ENCODE data around the gene PARD3B. TPM values are rescaled to one million over a fixed set of nuclear protein-coding genes. Genes with fewer than 3 reads are reported as not detected.

PARD3B gene
- polyA plus RNA-seq, 3 donors: not detected

GRCh38 chr2:205612636-205613035 is 1067.4 kb downstream of the PARD3B start:
- intact Hi-C loops (cut with micrococcal nuclease): no loop called here
- peaks cover 9 to 28% (median 17%) of the 10 kb centered on the region in 3 donors for H3K27me3 Mint-ChIP-seq (ENCODE audit: low read depth in 3 of 3)

GRCh38 chr2:205613970-205614559 is 1068.8 kb downstream of the PARD3B start:
- no peak overlapping the region for H3K9ac ChIP-seq (ENCODE audit: insufficient read depth, low read length, poor library complexity, severe bottlenecking)
- H3K9me3 ChIP-seq (replicated peaks in 1 of 2; ENCODE audit: control insufficient read depth in 1 of 2, insufficient read depth in 1 of 2, low read length in 2 of 2): no peaks in the 10 kb centered on the region
- no peaks in the 10 kb centered on the region for H3K36me3 ChIP-seq (replicated peaks in 1 of 2; ENCODE audit: control insufficient read depth in 1 of 2, insufficient read depth in 2 of 2, low read length in 2 of 2)
- no peak overlapping the region for H3K4me2 ChIP-seq (replicated peaks; ENCODE audit: extremely low read depth, low read length, poor library complexity, severe bottlenecking)
- no peaks in the 10 kb centered on the region for H3K36me3 Mint-ChIP-seq
- DNase-seq: no peak
- no peaks in the 10 kb centered on the region for H3K9me3 Mint-ChIP-seq
- peaks cover 7 to 19% of the 10 kb centered on the region in 2 donors for H3K27me3 ChIP-seq (ENCODE audit: control insufficient read depth in 2 of 2, insufficient read depth in 2 of 2, low read length in 2 of 2)
- intact Hi-C loops (cut with micrococcal nuclease): no loop called here
- TF ChIP-seq CTCF (IDR thresholded peaks at IDR 0.05): no peak
- no peak overlapping the region for H3K4me3 ChIP-seq (replicated peaks in 1 of 3; ENCODE audit: low read depth in 2 of 3, low read length in 3 of 3)
- no peak overlapping the region for H3K4me3 Mint-ChIP-seq
- no peaks in the 10 kb centered on the region for H3K4me1 ChIP-seq (ENCODE audit: control insufficient read depth in 1 of 2, insufficient read depth in 2 of 2, low read length in 2 of 2)
- H3K27me3 Mint-ChIP-seq (ENCODE audit: low read depth in 3 of 3): peaks cover 12 to 23% (median 16%) of the 10 kb centered on the region in 3 donors
- no peak overlapping the region for H2AFZ ChIP-seq (ENCODE audit: insufficient read depth, low read depth, low read length, poor library complexity, severe bottlenecking)
- 88% methylated on average over 1 of the region's 3 CpGs for WGBS (ENCODE audit: insufficient coverage)
- no peaks in the 10 kb centered on the region for H3K4me1 Mint-ChIP-seq
- no peaks in the 10 kb centered on the region for H4K20me1 ChIP-seq (ENCODE audit: insufficient read depth, low read length)
- H3K27ac ChIP-seq (ENCODE audit: low read depth in 1 of 2, low read length in 2 of 2): no peak overlapping the region
- no peak overlapping the region for H3K27ac Mint-ChIP-seq
- no peaks in the 10 kb centered on the region for H3K79me2 ChIP-seq (ENCODE audit: insufficient read depth, low read length)

More at GRCh38 chr2:205612636-205613035, 1067.4 kb downstream of the PARD3B start:
- H3K27me3 ChIP-seq (ENCODE audit: control insufficient read depth in 2 of 2, insufficient read depth in 2 of 2, low read length in 2 of 2): peaks cover 7 to 25% of the 10 kb centered on the region in 2 donors
- Mint-ChIP-seq H3K4me3 (no peak overlapping the region), H3K4me1 (no peaks in the 10 kb centered on the region), H3K27ac (no peak overlapping the region), H3K9me3 (peaks cover 0 to 2% (median 0%) of the 10 kb centered on the region in 7 donors), H3K36me3 (no peaks in the 10 kb centered on the region)
- no peak overlapping the region for H3K27ac ChIP-seq (ENCODE audit: low read depth in 1 of 2, low read length in 2 of 2)
- H2AFZ ChIP-seq (ENCODE audit: insufficient read depth, low read depth, low read length, poor library complexity, severe bottlenecking): no peak overlapping the region
- no peak for DNase-seq
- no peak overlapping the region for H3K9ac ChIP-seq (ENCODE audit: insufficient read depth, low read length, poor library complexity, severe bottlenecking)
- no peaks in the 10 kb centered on the region for H3K36me3 ChIP-seq (replicated peaks in 1 of 2; ENCODE audit: control insufficient read depth in 1 of 2, insufficient read depth in 2 of 2, low read length in 2 of 2)
- WGBS (ENCODE audit: insufficient coverage): no CpG with 5 or more reads among the region's 4 CpGs
- no peaks in the 10 kb centered on the region for H4K20me1 ChIP-seq (ENCODE audit: insufficient read depth, low read length)
- H3K9me3 ChIP-seq (replicated peaks in 1 of 2; ENCODE audit: control insufficient read depth in 1 of 2, insufficient read depth in 1 of 2, low read length in 2 of 2): no peaks in the 10 kb centered on the region
- H3K4me2 ChIP-seq (replicated peaks; ENCODE audit: extremely low read depth, low read length, poor library complexity, severe bottlenecking): no peak overlapping the region
- H3K79me2 ChIP-seq (ENCODE audit: insufficient read depth, low read length): no peaks in the 10 kb centered on the region
- no peaks in the 10 kb centered on the region for H3K4me1 ChIP-seq (ENCODE audit: control insufficient read depth in 1 of 2, insufficient read depth in 2 of 2, low read length in 2 of 2)
- H3K4me3 ChIP-seq (replicated peaks in 1 of 3; ENCODE audit: low read depth in 2 of 3, low read length in 3 of 3): no peak overlapping the region
- no peak for TF ChIP-seq CTCF (IDR thresholded peaks at IDR 0.05)

Measured in CD14-positive monocyte (primary cell).